Ovary (tissue), 3 donors: ENCODE results near the gene PRKCSH.

Experiments
- POLR2A ChIP-seq: fragments of 450-650 bp; IDR thresholded peaks from one replicate; pipeline ENCODE4 v1.6.1; 2017; ENCODE audit warnings: antibody characterized with exemption, mild to moderate bottlenecking, moderate library complexity
- TF ChIP-seq, protein P1 (sequence below), 3 donors: fragments of 450-650 bp in 2 of 3; fragments of 200-600 bp in 1 of 3; IDR thresholded peaks; one replicate each; pipeline versions ENCODE4 v1.5.1 to v1.8.0; 2016 to 2022; ENCODE audit warnings: antibody characterized with exemption in 3 of 3, mild to moderate bottlenecking in 1 of 3
- donor health status: DM: no; HTN: no; CAD: no.

DNA sequence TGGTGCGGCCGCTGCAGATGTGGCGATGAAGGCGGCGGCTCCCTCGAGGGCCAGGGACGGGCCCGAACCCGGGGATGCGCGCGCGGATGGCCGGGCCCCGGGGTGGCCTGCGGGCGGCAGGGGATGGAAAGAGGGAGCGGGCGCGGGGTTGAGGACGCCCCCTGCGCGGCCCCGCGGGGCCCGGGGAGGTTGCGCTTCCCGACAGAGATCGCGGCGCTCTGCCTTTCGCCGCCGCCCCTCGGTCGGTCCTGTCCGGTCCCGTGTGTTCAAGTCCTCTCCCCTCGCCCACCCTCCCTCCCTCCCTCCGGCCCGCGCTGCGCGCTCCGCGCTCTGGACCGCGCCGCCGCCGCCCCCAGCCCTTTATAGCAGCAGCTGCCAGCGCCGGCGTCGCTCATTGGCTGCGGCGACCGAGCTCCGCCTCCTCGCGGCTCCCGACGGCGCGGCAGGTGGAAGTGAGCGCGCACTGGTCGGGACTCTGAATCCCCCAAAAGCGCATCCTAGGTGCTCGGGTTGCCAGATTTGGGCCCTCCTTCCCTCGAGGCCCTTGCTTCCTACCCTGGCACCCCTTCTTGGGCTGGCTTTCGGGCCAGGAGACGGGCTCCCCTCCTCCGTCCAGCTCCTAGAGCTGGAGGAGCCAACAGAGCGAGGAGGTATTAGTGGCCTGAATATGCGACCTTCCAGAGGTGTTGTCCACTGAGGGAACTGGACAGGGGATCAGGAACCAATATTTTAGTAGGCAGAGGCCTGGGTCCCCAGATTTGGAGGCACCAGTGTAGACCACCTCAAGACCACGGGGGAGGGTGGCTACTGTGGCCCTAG is 45.5 kb downstream of the PRKCSH start, which contains the start of gene ELAVL3:
- no peak for TF ChIP-seq POLR2A
- TF ChIP-seq, protein P1, sequence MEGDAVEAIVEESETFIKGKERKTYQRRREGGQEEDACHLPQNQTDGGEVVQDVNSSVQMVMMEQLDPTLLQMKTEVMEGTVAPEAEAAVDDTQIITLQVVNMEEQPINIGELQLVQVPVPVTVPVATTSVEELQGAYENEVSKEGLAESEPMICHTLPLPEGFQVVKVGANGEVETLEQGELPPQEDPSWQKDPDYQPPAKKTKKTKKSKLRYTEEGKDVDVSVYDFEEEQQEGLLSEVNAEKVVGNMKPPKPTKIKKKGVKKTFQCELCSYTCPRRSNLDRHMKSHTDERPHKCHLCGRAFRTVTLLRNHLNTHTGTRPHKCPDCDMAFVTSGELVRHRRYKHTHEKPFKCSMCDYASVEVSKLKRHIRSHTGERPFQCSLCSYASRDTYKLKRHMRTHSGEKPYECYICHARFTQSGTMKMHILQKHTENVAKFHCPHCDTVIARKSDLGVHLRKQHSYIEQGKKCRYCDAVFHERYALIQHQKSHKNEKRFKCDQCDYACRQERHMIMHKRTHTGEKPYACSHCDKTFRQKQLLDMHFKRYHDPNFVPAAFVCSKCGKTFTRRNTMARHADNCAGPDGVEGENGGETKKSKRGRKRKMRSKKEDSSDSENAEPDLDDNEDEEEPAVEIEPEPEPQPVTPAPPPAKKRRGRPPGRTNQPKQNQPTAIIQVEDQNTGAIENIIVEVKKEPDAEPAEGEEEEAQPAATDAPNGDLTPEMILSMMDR (IDR thresholded peaks at IDR 0.05) = no peak
